Measurements from ENCODE around the gene NPIPA2.
"Not testable (repeated sequence)": the region's sequence is repeated elsewhere in the genome, so short reads cannot be mapped to it uniquely, and the experiment has no call there.

The NPIPA2 gene

DNA sequence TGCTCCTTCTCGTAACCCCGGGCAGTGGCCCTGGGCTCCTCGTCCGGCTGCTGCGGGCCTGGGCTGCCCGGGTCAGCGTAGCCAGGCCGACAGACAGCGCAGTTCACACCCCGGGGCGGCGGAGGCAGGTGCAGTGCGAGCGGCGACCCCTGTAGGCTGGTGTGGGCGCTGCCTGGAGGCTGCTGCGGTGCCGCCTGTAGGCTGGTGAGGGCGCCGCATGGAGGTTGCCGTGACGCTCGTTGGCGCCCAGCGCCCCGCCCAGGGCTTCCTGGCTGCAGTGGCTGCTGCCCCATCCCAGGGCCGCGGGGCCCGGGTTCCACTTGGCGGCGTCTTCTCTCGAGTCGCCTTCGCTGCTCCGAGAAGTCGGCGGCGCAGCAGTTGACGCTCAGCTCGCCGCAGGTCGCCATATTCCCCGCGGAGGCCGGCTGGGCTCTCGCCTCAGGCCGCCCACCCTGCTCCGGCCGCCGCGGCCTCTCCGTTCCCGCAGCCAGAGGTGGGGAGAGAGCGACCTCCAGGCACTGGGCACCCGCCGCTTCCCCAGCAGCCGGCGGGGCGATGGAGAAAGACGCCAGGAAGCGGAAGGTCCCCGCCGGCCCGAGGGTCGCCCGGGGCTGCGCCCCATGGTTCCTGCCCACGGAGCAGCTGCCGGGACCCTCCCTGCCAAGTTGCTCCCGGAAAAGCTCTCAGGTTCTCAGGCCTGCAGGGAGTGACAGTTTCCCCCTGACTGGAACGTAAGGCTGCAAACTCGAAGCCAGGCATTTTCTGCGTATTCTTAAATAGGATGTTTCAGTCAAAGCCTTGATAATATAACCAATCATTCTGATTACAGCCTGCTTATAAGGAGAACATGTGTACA, at the start of gene NPIPA2:
TSS of gene NPIPA2 (plus strand) at position 261 of the 856 bp plus-strand sequence. CDS start 5,533 bp downstream, outside the sequence.
- not testable (repeated sequence) for H3K4me3 ChIP-seq (ENCODE audit: low read length); DNase-seq (ENCODE audit: low read depth)

DNA sequence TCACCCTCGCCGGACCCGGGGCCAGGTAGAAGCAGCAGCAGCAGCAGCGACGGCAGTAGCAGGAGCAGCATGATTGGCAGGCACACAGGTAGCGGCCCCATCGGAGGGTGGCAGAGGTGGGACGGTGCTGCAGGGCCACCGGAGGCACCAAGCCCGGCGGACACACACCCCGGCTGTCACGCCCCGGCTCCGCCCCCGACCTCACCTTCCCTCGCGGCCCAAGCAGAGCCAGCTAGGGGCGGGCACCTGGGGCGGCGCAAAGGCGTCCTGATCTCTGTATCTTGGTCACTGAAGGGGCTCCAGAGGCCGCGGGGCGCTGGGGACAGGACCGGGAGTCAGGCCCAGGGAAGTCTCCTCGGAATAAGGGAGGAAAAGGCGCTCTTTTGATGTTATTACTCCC, 48.2 kb upstream of the NPIPA2 start, which contains the start of gene PLA2G10:
TSS of gene PLA2G10 (minus strand) at position 180 of the 400 bp plus-strand sequence. CDS start at position 101, 79 bp downstream.
- not testable (repeated sequence) for DNase-seq (ENCODE audit: low read depth); H3K4me3 ChIP-seq (ENCODE audit: low read length)

DNA sequence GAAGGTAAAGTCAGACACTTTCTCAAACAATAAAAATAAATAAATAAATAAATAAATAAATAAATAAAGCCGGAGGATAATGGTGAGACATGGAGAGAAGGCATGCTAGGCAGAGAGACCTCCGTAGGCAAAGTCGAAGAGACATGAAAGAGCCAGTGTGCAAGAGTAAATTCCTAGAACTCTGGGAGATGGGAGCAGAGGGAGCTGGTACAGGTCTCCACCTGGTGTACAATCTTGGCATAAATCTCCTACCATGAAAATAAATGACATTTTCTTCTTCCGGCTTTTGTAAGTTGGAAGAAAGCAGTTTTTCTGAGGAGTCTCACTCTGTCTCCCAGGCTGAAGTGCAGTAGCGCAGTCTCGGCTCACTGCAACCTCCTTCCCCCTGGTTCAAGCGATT, 40.5 kb upstream of the NPIPA2 start:
- not testable (repeated sequence) for DNase-seq (ENCODE audit: low read depth); H3K4me3 ChIP-seq (ENCODE audit: low read length)

DNA sequence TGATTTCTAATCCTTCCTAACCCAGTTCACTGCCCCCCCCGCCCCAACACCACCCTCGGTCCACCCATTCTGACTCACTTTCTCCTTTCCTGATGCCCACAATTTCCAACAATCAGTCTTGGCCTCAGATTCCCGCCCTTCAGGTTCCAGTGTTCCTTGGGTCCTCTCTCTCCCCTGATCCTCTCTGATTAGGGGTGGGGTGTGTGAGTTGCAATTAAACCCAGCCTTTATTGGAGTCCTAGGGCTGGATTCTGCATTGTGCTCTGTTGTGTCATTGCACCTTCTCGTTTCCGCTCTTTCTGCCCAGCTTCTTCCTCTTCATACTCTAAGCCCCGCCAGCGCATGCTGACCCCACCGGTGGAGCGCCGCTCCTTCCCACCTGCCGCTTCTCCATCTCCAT, 39.7 kb upstream of the NPIPA2 start:
- not testable (repeated sequence) for DNase-seq (ENCODE audit: low read depth); H3K4me3 ChIP-seq (ENCODE audit: low read length)

DNA sequence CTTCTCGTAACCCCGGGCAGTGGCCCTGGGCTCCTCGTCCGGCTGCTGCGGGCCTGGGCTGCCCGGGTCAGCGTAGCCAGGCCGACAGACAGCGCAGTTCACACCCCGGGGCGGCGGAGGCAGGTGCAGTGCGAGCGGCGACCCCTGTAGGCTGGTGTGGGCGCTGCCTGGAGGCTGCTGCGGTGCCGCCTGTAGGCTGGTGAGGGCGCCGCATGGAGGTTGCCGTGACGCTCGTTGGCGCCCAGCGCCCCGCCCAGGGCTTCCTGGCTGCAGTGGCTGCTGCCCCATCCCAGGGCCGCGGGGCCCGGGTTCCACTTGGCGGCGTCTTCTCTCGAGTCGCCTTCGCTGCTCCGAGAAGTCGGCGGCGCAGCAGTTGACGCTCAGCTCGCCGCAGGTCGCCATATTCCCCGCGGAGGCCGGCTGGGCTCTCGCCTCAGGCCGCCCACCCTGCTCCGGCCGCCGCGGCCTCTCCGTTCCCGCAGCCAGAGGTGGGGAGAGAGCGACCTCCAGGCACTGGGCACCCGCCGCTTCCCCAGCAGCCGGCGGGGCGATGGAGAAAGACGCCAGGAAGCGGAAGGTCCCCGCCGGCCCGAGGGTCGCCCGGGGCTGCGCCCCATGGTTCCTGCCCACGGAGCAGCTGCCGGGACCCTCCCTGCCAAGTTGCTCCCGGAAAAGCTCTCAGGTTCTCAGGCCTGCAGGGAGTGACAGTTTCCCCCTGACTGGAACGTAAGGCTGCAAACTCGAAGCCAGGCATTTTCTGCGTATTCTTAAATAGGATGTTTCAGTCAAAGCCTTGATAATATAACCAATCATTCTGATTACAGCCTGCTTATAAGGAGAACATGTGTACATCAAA, 38.9 kb upstream of the NPIPA2 start, which contains the start of gene NPIPA3:
TSS of gene NPIPA3 (plus strand) at position 256 of the 856 bp plus-strand sequence. CDS start 5,533 bp downstream, outside the sequence.
- DNase-seq (ENCODE audit: low read depth); H3K4me3 ChIP-seq (ENCODE audit: low read length): not testable (repeated sequence)

DNA sequence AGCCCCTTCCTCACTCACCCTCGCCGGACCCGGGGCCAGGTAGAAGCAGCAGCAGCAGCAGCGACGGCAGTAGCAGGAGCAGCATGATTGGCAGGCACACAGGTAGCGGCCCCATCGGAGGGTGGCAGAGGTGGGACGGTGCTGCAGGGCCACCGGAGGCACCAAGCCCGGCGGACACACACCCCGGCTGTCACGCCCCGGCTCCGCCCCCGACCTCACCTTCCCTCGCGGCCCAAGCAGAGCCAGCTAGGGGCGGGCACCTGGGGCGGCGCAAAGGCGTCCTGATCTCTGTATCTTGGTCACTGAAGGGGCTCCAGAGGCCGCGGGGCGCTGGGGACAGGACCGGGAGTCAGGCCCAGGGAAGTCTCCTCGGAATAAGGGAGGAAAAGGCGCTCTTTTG, 9.1 kb upstream of the NPIPA2 start:
- DNase-seq (ENCODE audit: low read depth); H3K4me3 ChIP-seq (ENCODE audit: low read length): not testable (repeated sequence)

DNA sequence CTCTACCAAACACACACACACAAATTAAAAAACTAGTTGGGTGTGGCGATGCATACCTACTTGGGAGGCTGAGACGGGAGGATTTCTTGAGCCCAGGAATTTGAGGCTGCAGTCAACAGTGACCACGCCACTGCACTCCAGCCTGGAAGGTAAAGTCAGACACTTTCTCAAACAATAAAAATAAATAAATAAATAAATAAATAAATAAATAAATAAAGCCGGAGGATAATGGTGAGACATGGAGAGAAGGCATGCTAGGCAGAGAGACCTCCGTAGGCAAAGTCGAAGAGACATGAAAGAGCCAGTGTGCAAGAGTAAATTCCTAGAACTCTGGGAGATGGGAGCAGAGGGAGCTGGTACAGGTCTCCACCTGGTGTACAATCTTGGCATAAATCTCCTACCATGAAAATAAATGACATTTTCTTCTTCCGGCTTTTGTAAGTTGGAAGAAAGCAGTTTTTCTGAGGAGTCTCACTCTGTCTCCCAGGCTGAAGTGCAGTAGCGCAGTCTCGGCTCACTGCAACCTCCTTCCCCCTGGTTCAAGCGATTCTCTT, 1.4 kb upstream of the NPIPA2 start:
- H3K4me3 ChIP-seq (ENCODE audit: low read length); DNase-seq (ENCODE audit: low read depth): not testable (repeated sequence)

DNA sequence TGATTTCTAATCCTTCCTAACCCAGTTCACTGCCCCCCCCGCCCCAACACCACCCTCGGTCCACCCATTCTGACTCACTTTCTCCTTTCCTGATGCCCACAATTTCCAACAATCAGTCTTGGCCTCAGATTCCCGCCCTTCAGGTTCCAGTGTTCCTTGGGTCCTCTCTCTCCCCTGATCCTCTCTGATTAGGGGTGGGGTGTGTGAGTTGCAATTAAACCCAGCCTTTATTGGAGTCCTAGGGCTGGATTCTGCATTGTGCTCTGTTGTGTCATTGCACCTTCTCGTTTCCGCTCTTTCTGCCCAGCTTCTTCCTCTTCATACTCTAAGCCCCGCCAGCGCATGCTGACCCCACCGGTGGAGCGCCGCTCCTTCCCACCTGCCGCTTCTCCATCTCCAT, 539 bp upstream of the NPIPA2 start:
- not testable (repeated sequence) for H3K4me3 ChIP-seq (ENCODE audit: low read length); DNase-seq (ENCODE audit: low read depth)

DNA sequence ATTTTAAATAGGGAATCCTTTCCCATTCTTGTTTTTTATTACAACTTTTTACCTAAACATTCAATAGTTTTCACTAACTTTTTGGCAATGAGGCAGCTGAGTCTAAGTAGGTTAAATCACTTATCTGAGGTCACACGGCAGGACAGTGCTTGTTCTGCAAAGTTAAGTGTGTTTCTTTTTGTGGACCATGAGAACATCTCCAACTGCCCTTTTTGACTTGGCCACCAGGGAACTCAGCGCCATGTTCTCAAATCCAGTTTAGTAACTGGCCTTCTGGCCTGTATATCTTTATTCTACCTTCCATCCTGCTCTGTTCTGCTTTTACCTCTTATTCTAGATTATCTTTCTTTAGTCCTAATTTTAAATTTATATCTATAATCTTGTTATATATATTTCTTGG, 31.3 kb downstream of the NPIPA2 start:
- H3K4me3 ChIP-seq (ENCODE audit: low read length): not testable (repeated sequence)

DNA sequence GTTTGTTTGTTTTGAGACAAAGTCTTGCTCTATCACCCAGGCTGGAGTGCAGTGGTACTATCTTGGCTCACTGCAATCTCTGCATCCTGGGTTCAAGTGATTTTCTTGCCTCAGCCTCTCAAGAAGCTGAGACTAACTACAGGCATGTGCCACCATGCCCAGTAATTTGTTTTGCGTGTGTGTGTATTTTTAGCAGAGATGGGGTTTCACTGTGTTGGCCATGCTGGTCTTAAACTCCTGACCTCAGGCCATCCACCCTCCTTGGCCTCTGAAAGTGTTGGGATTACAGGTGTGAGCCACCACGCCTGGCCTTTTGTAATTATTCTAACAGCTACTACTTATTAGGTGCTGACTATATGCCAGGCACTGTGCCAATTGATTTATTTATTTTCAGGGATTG, 33.3 kb downstream of the NPIPA2 start:
- not testable (repeated sequence) for H3K4me3 ChIP-seq (ENCODE audit: low read length); DNase-seq (ENCODE audit: low read depth)

More for the DNA sequence above, 31.3 kb downstream of the NPIPA2 start:
- DNase-seq (ENCODE audit: low read depth): not testable (repeated sequence)

DNA sequence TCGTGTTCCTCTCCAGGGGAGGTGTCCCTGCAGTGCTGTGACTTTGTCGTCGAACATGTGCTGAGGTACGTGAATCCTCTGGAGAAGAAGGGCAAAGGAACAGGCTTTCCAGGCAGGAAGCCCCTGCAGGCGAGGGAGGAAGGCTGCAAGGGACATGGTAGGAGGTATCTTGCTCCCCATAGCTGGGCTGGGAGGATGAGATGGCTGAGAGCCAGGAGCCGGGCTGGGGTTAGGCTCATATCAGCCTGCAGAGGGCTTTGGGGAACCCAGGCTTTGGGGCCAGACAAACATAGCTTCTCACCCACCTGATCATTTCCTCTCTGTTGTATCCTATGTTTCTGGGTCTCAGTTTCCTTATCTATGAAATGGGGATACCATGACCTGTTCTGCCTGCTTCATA, 34.4 kb downstream of the NPIPA2 start:
- H3K4me3 ChIP-seq (ENCODE audit: low read length); DNase-seq (ENCODE audit: low read depth): not testable (repeated sequence)

DNA sequence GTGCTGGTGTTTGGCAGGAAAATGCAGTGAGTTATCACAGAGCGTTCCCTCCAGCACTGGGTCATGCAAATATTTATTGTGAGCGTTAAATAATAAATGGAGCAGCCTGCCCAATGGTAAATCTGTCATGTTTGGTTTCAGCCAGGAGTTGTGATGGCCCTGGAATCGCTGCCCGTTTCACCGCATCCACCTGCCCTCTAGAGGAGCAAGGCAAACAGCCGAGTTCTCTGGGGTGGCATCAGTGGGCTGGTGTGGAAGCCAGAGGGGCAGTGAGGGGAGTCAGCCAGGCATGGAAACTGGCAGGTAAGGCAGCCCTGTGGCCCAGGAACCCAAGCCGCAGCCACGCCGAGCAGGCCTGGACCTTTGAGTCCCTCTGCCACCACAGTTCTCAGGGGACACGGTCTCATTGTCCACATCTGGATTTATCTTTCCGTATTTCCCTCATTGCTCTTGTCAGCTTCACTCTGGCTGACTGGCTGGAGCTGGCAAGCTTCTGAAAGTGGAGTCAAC, 37.1 kb downstream of the NPIPA2 start:
- H3K4me3 ChIP-seq (ENCODE audit: low read length); DNase-seq (ENCODE audit: low read depth): not testable (repeated sequence)

DNA sequence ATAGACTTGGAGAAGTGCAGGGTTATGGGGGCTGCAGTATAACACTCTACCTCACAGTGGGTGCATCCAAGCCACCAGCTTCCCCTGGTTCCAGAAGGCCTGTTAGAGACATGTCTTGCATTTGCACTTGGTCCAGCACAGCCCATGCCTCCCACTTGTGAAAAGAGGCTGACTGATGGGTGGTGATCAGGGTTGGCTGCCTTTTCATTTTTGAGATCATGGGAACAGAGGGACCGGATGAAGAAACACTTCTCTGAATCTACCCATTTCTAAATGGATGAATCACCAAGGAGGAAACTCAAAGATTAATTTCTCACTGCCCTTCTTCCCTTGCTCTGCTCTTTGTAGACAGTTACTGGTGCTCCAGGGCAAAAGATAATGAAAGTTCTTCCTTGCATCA, 43.8 kb downstream of the NPIPA2 start:
- H3K4me3 ChIP-seq (ENCODE audit: low read length); DNase-seq (ENCODE audit: low read depth): not testable (repeated sequence)

DNA sequence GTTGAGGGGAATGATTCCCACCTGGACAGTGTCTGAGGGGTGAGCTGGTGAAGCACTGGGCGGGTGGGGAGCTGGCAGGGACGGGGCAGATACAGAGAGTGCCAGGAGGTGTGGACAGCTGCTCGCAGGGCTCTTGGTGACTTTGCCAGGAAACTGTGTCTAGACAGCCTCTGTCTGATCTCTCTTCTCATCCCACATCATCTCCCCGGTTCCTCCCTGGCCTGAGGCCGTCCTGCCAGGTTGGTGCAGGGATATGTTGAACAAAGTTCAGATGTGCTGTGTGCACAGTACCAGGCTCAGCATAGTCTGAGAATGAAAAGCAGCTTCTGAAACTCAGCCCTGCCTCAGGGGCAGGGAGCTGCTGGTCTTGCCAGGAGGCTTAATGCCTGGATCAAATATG, 47.2 kb downstream of the NPIPA2 start:
- H3K4me3 ChIP-seq (ENCODE audit: low read length); DNase-seq (ENCODE audit: low read depth): not testable (repeated sequence)

DNA sequence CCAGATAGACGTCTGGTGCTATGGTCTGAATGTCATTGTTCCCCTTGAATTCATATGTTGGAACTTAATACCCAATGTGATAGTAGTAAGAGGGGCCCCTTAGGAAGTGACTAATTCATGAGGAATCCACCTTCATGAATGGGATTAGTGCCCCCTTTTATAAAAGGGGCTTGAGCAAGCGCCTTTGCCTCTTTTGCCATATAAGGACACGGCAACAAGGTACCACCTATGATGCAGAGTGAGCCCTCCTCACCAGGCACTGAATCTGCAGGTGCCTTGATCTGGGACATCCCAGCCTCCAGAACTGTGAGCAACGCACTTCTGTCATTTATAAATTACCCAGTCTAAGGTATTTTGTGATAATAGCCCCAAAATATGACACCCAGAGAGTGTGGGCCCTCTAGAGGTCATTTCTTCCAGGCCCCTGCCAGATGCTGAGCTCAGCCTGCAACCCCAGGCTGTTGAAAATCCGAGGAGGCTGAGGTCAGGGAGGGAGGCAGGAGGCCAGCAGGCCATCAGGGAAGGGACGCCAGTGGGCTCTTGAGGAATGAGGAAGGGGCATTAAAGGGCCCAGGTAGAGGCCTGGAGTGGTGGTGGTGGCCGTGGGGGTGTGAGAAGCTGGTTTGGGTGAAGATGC, 48.1 kb downstream of the NPIPA2 start:
- not testable (repeated sequence) for H3K4me3 ChIP-seq (ENCODE audit: low read length); DNase-seq (ENCODE audit: low read depth)

DNA sequence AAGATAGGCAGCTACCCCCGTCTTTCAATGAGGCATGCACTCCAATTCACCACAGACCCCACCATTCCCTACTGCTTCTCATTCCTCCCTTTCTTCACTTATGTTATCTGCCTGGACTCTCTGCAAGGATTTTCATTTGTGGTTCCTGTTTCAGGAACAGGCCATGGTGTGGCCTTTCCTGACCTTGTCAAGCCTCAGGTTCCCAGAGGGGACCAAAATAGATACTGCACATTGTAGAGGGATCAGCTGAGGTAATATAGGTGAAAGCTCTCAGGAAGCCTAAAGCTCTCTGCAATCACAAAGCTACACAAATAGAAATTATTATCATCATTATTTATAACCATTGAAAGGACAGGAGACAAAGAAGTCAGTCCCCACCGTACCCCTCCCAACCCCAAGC, 50.6 kb downstream of the NPIPA2 start:
- not testable (repeated sequence) for H3K4me3 ChIP-seq (ENCODE audit: low read length); DNase-seq (ENCODE audit: low read depth)

DNA sequence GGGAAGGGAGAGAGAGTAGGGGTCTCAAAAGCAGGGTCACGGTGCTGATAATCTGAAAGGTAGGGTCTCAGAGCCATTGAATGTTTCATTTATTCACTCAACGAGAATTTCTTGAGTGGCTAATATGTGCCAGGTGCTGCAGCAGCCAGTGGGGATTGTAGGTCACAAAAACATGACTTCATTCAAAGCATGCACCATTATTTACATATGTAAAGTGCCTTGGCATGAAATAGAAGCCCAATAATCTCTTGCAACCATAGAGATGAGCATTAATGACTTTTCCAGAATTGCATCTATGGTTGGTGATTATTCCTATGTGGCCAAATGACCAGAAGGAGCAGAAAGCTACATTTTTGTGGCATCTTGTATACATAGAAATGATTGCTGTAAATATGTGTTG, 55.2 kb downstream of the NPIPA2 start:
- H3K4me3 ChIP-seq (ENCODE audit: low read length); DNase-seq (ENCODE audit: low read depth): not testable (repeated sequence)

DNA sequence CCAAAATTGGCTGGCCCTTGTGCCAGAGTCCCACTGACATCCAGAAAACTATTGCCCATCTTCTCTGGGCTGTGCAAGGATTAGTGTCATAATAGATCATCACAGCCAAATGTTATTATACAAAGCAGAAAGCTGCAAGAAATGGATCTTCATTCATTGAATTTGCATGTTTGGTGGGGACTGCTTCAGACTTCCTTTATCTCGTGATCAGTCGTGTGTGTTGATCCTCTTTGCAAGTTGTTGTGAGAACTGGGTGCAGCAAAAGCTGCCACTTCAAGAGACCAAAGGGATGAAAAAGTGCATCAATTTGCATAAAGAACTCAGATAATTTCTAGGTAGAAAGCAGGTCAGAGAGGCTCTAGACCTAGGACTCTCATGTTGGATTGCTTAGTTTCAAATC, 61.2 kb downstream of the NPIPA2 start:
- DNase-seq (ENCODE audit: low read depth); H3K4me3 ChIP-seq (ENCODE audit: low read length): not testable (repeated sequence)

DNA sequence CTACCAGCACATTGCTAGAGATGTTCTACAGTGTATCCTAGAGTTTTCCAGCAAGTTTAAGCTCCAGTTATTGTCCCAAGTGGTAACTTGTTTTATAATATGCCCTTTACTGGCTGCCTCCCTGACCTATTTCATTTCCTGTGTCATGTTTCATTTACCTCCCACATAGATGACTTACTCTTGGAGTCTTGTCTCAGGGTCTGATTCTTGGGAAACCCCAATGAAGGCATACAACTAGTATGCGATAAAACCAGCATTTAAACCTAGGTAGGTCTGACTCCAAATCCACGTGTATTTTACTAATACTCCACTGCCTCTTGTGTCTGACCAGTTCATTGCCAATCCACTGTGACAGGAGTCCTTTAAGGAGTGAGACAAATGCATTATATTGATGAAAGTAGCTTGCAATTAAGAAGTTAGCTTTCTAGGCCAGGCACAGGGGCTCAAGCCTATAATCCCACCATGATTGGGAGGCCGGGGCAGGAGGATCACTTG, 64.9 kb downstream of the NPIPA2 start:
- not testable (repeated sequence) for DNase-seq (ENCODE audit: low read depth); H3K4me3 ChIP-seq (ENCODE audit: low read length)

Measured in epithelial cell of esophagus (primary cell).